Measurements from ENCODE around the gene RHOB. TPM values are rescaled to one million over a fixed set of nuclear protein-coding genes. Genes with fewer than 3 reads are reported as not detected.

RHOB gene
- total RNA-seq, 2 donors from 2014 or later: 376 to 784 TPM

DNA sequence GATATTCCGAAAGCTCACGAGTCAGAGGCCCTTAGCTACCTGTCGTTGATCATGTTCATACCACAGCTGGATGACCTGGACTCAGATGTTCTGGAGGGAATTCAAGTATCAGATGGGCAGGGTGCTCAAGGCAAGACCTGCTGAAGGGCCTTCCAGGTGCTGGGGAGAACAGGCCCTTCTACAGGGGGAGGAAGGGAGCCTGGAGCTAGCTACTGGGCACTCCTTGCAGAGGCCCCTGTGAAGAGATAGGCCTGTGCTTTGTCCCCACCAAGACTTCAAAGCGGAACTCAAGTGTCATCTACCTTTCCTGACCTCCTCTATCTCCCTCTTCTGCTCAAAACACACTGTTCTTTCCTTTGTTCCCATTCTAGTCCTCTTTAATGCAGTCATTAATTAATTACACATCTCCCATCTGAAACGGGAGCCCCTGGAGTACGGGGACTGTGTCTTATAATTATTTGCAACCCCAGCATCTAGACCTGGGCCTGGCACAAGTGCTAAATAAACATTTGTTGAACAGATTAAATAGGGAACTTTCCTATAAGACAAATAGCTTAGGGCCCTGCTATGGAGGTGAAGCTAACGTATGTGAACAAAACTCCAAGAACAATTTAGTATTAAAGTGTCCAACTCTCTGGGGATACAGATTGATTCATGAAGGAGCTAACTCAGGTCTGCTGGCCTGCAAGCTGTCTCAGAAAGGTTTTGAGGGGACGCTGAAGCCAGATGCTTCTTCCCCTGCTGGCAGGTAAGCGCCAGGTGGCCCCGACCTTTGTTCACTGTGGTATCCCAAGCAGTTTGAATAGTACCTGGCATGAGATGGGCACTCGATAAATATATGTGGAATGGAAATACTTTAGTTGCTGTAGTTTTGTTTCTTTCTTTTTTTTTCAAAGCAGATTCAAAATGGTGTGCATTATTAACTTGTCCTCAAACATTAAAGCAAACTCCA is 22.0 kb downstream of the RHOB start:
- Histone ChIP-seq H3K4me3 (no peak overlapping the region), H3K27ac (no peak overlapping the region), H3K9me3 (no peaks in the 10 kb centered on the region), H3K36me3 (replicated peaks in 1 of 2; ENCODE audit: insufficient read depth in 1 of 2, low read depth in 2 of 2) (no peaks in the 10 kb centered on the region), H3K27me3 (no peaks in the 10 kb centered on the region), H3K4me1 (peaks cover 34% of the 10 kb centered on the region)
- TF ChIP-seq CTCF (IDR thresholded peaks at IDR 0.05) (peak in 1 of 7 experiments; percentile 9), POLR2A (IDR thresholded peaks at IDR 0.05) (no peak)
- 48 to 59% methylated on average over 11 of the region's 11 CpGs for WGBS, 2 donors
- intact Hi-C loops (cut with DNase I): no loop called here
- ATAC-seq: no peak
- DNase-seq: peak in 2 of 4 donors; percentile 9 to 29

DNA sequence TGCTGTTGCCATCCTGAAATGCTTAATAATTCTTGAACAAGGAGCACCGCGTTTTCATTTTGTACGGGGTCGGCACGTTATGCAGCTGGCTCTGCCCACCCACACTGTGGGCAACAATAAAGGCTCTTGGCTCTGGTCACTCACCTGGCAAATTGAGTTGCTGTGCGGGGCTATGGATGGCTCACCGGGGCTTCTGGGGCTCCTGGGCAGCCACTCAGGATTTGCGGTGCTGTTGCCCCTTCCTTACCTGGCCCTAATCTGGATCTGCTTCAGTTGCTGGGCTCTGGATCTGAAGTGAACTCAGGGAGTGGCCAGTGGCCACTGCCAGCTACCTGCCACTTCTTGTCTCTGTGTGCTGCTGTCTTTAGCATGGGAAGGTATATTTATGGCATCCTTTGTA is 22.7 kb downstream of the RHOB start:
- ATAC-seq (no peak), DNase-seq (peak in 1 of 4 donors; percentile 6)
- Histone ChIP-seq H3K27me3 (no peaks in the 10 kb centered on the region), H3K27ac (no peak overlapping the region), H3K4me3 (no peak overlapping the region), H3K36me3 (replicated peaks in 1 of 2; ENCODE audit: insufficient read depth in 1 of 2, low read depth in 2 of 2) (no peaks in the 10 kb centered on the region), H3K4me1 (peaks cover 38% of the 10 kb centered on the region), H3K9me3 (no peaks in the 10 kb centered on the region)
- TF ChIP-seq POLR2A (IDR thresholded peaks at IDR 0.05) (no peak), CTCF (IDR thresholded peaks at IDR 0.05) (no peak)
- WGBS, 2 donors: 85 to 96% methylated on average over 7 of the region's 8 CpGs
- intact Hi-C loops (cut with DNase I): no loop called here

DNA sequence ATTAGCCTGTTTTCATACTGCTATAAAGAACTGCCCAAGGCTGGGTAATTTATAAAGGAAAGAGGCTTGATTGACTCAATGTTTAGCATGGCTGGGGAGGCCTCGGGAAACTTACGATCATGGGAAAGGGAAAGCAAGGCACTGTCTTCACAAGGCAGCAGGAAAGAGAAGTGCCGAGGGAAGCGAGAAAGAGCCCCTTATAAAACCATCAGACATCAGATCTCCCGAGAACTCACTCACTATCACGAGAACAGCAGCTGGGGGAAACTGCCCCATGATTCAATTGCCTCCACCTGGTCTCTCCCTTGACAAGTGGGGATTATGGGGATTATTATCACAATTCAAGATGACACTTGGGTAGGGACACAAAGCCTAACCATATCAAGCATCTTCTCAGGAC is 23.3 kb downstream of the RHOB start:
- TF ChIP-seq POLR2A (IDR thresholded peaks at IDR 0.05) (no peak), CTCF (IDR thresholded peaks at IDR 0.05) (no peak)
- DNase-seq (no peak), ATAC-seq (no peak)
- intact Hi-C loops (cut with DNase I): no loop called here
- H3K27ac ChIP-seq: no peak overlapping the region
- H3K36me3 ChIP-seq (replicated peaks in 1 of 2; ENCODE audit: insufficient read depth in 1 of 2, low read depth in 2 of 2): no peaks in the 10 kb centered on the region
- no peaks in the 10 kb centered on the region for H3K9me3 ChIP-seq
- H3K4me3 ChIP-seq: no peak overlapping the region
- H3K27me3 ChIP-seq: no peaks in the 10 kb centered on the region
- WGBS, 2 donors: 94 to 100% methylated on average over 6 of the region's 6 CpGs
- peaks cover 38% of the 10 kb centered on the region for H3K4me1 ChIP-seq

GRCh38 chr2:20471148-20471547 is 24.3 kb downstream of the RHOB start:
- DNase-seq: no peak
- Histone ChIP-seq H3K27ac (no peak overlapping the region), H3K36me3 (replicated peaks in 1 of 2; ENCODE audit: insufficient read depth in 1 of 2, low read depth in 2 of 2) (no peaks in the 10 kb centered on the region), H3K4me3 (no peak overlapping the region), H3K4me1 (peaks cover 31% of the 10 kb centered on the region), H3K9me3 (no peaks in the 10 kb centered on the region), H3K27me3 (no peaks in the 10 kb centered on the region)
- no peak for TF ChIP-seq CTCF (IDR thresholded peaks at IDR 0.05)
- TF ChIP-seq POLR2A (IDR thresholded peaks at IDR 0.05): no peak
- ATAC-seq: no peak
- WGBS, 2 donors: 86 to 95% methylated on average over 4 of the region's 4 CpGs
- intact Hi-C loops (cut with DNase I): no loop called here

Measured in body of pancreas (tissue), 4 donors.